Prostate gland (tissue), 2 donors: Measurements from ENCODE around the gene RMDN3.

Experiments used
- CTCF ChIP-seq, 4 experiments: fragments of 200-600 bp in 2 of 4; fragments of 450-650 bp in 2 of 4; sonication (generic) in 2 of 4; IDR thresholded peaks; 1 replicate in 3 of 4; 2 replicates in 1 of 4; pipeline ENCODE4 v1.5.1; 2016 to 2019; ENCODE audit warnings: antibody characterized with exemption in 4 of 4, mild to moderate bottlenecking in 2 of 4, moderate library complexity in 2 of 4
- POLR2AphosphoS5 ChIP-seq: sonication (generic); formaldehyde crosslinking; IDR thresholded peaks from one replicate; pipeline ENCODE4 v1.6.1; 2017; ENCODE audit warnings: antibody characterized with exemption

- no peak for TF ChIP-seq CTCF (IDR thresholded peaks at IDR 0.05)
- TF ChIP-seq POLR2AphosphoS5 = no peak
Observed at GRCh38 chr15:40775740-40776536, 20.9 kb upstream of the RMDN3 start.
